NCI-H1694 treated with DMSO at 0.1 percent for 48 hours (cell line): Measurements from ENCODE around the gene EPN3.

ENCODE experiments used
- DNase-seq: peaks from one replicate; lab custom pipeline; 2025; lab: John Stamatoyannopoulos, UW

Gene EPN3

GRCh38 chr17:50589095-50589705 lies 56.7 kb downstream of the EPN3 start:
- DNase-seq = no peak

- DNase-seq = no peak
Measured at GRCh38 chr17:50590946-50591737, 58.6 kb downstream of the EPN3 start.

GRCh38 chr17:50593321-50593720 lies 60.8 kb downstream of the EPN3 start:
- DNase-seq = peak; percentile 49
